ENCODE data around the gene SOWAHA.

DNA sequence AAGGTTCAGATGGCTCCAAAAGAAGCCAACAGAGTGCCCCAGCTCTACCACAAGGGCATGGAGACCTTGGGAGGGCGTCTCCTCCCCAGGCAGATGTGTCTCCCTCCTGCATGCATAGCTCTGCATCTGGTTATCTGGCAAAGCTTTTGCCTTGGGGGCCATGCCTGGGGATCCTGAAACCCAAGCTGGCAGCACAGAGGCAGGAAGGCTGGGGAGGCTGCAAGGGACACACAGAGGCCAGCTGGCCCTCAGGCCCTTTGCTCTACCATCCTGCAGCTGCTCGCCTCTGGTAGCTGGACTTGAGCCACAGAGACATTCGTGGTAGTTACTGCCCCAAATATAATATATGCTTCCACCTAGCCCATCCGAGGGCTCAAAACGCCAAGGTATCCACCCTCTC lies 40.0 kb upstream of the SOWAHA start:
- TF ChIP-seq ZNF274 (IDR thresholded peaks at IDR 0.05; ENCODE audit: low read depth, low read length) (no peak), SUZ12 (IDR thresholded peaks at IDR 0.05; ENCODE audit: extremely low read depth, insufficient read depth, insufficient read length) (no peak), YY1 (IDR thresholded peaks at IDR 0.05; ENCODE audit: insufficient read depth, insufficient read length) (no peak)
